Urinary bladder (tissue), 4 donors: ENCODE results near the gene WDR36. TPM values are rescaled to one million over a fixed set of nuclear protein-coding genes. Genes with fewer than 3 reads are reported as not detected.

Experiments used
- DNase-seq: peaks from one replicate; pipeline ENCODE4 v3.0.0-alpha.2; 2015; ENCODE audit errors: extremely low spot score
- H3K27ac ChIP-seq: one replicate; pipeline ENCODE4 v1.5.1; 2013; ENCODE audit warnings: low read depth, mild to moderate bottlenecking, moderate library complexity
- H3K36me3 ChIP-seq: one replicate; pipeline ENCODE4 v1.6.1; 2013; ENCODE audit warnings: mild to moderate bottlenecking, moderate library complexity; ENCODE audit not compliant: insufficient read depth
- H3K4me1 ChIP-seq: one replicate; pipeline ENCODE4 v1.6.1; 2013; ENCODE audit warnings: mild to moderate bottlenecking, moderate library complexity; ENCODE audit not compliant: insufficient read depth
- H3K4me3 ChIP-seq: one replicate; pipeline ENCODE4 v1.5.1; 2013; ENCODE audit warnings: low read depth, low read length
- WGBS: extraction: QIAGEN DNeasy Blood & Tissue Kit; methylation state at CpG from one replicate; pipeline ENCODE4 v1.1.7; 2013; 5-methylcytosine and 5-hydroxymethylcytosine counted together
- polyA plus RNA-seq: library from polyadenylated mRNA; stranded (reverse); fragments of 200-250 nt; gene quantifications from one replicate; pipeline ENCODE4 v1.2.3, GENCODE V29; 2013
- total RNA-seq: library from RNA; depleted of rRNA; stranded (reverse); fragments of >200 nt; gene quantifications from one replicate; pipeline ENCODE4 v1.2.3, GENCODE V29; 2014
- donor health status: healthy with polysubstance abuse.
- donor health status: healthy.

Gene WDR36
- total and polyA plus RNA-seq, 2 donors, result 7.3 to 74.5 TPM

DNA sequence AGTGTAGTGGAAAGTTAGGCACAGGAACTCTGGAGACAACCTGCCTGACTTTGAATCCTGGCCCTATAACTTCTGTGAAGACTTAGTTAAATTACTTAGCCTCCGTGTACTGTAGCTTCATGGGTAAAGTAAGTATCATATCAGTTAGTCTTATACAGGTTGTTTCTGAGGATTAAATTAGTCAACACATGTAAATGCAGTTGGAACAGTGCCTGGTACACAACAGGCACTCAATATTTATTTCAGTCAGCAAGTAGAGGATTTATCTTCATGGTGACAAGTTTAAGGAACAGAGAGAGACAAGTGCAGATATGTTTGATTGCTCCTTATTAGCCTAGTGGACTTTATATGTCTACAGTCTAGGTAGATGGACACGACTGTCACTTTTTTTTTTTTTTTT is 17.9 kb upstream of the WDR36 start:
- Histone ChIP-seq H3K36me3 (peaks cover 2% of the 10 kb centered on the region), H3K4me3 (peak overlapping the region; percentile 56)
- 64% methylated on average over 2 of the region's 2 CpGs for WGBS

DNA sequence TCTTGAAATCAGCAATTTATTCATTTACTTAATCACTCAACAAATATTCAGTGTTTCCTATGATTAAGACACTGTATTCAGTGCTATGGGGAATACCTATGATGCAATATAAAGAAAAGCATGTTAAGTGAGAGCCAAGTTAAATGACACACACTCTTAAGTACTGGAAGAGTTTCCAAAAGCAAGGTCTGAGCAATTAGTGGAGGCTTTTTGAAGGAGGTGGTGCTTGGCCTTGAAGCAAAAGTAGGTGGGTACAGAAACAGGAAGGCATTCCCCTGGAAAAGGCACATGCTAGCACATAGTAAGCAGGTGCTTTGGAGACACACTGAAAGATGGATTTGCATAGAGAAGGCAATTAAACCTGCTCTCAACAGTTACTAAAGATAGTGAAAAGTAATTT is 16.6 kb upstream of the WDR36 start:
- Histone ChIP-seq H3K27ac (no peak overlapping the region), H3K4me3 (no peak overlapping the region), H3K36me3 (peaks cover 2% of the 10 kb centered on the region), H3K4me1 (no peaks in the 10 kb centered on the region)
- DNase-seq, result no peak

More for the DNA sequence above, 17.9 kb upstream of the WDR36 start:
- Histone ChIP-seq H3K27ac (no peak overlapping the region), H3K4me1 (no peaks in the 10 kb centered on the region)
- DNase-seq, result no peak

DNA sequence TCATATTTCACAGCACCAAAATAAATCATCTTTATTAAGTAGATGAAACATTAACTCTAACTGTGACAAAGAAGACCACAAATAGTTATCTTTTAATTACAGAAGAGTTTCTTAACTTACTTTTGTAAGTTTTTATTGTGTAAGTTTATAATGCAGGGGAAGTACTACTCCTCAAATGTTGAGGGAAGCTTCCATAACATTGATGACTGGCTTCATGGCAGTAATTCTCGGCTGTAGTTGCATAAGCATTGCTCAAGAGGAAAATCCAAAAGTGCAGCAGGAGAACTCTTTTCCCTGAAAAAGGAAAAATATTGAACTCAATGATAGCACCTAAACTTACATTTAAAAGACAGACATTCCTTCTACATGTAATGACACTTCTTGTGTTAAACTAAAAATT is 16.1 kb upstream of the WDR36 start:
- Histone ChIP-seq H3K27ac (no peak overlapping the region), H3K4me1 (no peaks in the 10 kb centered on the region), H3K36me3 (peaks cover 2% of the 10 kb centered on the region), H3K4me3 (no peak overlapping the region)
- 64% methylated on average over 1 of the region's 1 CpG for WGBS
- no peak for DNase-seq

DNA sequence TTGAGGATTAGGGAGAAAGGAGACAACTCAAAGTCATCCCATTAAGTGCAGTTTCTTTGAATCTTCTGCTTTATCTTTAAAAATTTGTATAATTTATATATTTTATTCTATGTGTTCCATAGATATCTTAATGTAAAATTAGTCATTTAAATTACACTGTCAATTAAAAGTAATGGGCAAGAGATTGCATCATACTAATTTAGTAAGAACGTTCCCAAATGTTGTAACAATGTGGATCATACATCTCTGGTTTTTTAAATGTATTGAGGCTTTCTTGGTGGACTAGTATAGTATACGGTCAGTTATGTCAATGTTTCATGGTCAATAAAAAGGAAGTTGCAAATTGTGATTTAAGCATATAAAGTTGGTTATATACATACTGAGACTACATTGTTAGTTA is 14.5 kb upstream of the WDR36 start:
- no peak for DNase-seq
- H3K4me3 ChIP-seq, result no peak overlapping the region
- H3K27ac ChIP-seq, result no peak overlapping the region
- H3K36me3 ChIP-seq, result peaks cover 2% of the 10 kb centered on the region
- no peaks in the 10 kb centered on the region for H3K4me1 ChIP-seq
- 88% methylated on average over 2 of the region's 2 CpGs for WGBS

DNA sequence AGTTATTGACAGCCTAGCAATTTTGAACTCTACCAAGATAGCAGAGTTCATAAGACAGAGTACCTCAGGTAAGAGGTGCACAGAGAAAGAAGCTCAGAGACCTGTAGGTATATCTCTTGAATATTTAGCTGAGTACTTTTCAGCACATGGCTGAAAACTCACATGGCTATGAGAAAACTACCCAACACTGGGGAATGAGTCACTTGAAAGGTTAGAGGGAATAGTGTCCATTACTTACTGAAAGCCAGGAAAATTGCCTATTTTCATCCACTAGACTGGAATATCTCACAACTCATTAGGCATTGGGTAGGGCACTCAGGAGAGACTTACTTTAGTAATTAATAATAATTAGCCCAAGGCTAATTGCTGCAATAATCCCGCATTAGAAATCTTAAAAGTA is 12.3 kb upstream of the WDR36 start:
- Histone ChIP-seq H3K36me3 (peaks cover 2% of the 10 kb centered on the region), H3K4me3 (no peak overlapping the region), H3K4me1 (no peaks in the 10 kb centered on the region), H3K27ac (no peak overlapping the region)
- DNase-seq, result no peak
- 81% methylated on average over 1 of the region's 1 CpG for WGBS

DNA sequence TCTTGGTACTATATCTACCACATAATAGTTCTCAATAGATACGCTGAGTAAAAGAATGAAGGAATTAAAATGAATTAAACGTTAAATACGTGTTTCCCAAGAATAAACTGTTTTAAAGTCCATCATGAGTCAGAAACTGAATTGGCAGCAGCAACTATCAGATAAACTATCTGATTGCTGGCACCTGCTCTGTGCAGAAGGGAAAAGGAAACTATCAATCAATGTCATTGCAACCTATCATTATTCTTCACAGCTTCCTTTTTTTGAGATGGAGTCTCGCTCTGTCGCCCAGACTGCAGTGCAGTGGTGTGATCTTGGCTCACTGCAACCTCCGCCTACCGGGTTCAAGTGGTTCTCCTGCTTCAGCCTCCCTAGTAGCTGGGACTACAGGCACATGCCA is 8.8 kb upstream of the WDR36 start:
- H3K27ac ChIP-seq, result no peak overlapping the region
- no peak overlapping the region for H3K4me3 ChIP-seq
- DNase-seq, result no peak
- 73% methylated on average over 7 of the region's 7 CpGs for WGBS
- no peaks in the 10 kb centered on the region for H3K4me1 ChIP-seq
- no peaks in the 10 kb centered on the region for H3K36me3 ChIP-seq

DNA sequence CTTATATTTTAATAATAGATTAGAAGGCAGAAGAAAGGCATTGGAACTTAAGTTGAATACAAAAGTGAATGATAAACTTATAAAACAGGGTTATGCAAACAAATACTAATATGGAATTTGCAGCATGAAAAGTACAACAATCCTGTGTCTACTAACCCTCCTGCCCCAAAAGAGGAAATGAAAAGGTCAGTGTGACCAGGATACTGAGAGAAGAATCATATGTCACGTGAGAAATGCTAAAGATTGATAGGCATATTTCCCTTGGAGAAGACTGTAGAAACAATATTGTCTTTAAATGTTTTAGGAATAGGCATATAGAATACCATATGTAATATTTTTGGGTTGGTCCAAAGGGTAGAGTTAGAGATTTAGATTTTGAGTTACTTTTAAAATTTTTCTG is 3.8 kb downstream of the WDR36 start:
- peaks cover 3% of the 10 kb centered on the region for H3K36me3 ChIP-seq
- no peak overlapping the region for H3K27ac ChIP-seq
- H3K4me3 ChIP-seq, result no peak overlapping the region
- no peak for DNase-seq
- 85% methylated on average over 1 of the region's 1 CpG for WGBS
- no peaks in the 10 kb centered on the region for H3K4me1 ChIP-seq

DNA sequence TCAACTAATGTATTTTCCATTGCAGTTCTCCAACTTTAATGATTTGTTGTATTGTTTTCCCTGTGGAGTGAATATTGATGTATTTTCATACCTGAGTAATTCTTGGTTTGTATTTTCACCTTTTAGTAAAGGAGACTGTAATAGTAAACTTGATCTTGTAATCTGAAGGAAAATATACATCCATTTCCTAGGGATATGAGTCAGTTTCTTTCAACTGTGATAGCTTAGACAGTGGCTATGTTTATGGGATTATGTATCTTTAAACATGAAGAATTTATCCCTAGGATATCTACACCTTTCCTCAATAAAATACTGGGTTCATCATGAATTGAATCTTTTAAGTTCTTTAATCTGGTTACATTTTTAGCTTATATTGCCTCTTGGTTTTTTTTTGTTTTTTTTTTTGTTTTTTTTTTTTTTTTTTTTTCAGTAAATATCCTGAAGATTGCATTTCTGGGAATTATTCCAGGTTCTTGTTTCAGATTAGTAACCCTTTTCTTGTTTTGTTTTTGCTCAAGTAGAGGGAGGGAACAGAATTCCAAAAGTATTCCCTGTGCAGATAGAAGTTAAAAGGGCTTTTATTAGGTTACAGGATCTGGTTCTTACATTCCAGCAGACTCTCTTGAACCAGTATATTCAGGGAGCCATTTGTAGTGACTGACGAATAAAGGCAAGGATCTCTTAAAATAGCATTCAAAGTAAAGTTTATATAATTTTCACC is 7.1 kb downstream of the WDR36 start:
- H3K36me3 ChIP-seq, result peaks cover 3% of the 10 kb centered on the region
- H3K4me1 ChIP-seq, result no peaks in the 10 kb centered on the region
- H3K4me3 ChIP-seq, result no peak overlapping the region
- DNase-seq, result no peak
- no peak overlapping the region for H3K27ac ChIP-seq
- 63% methylated on average over 1 of the region's 1 CpG for WGBS

DNA sequence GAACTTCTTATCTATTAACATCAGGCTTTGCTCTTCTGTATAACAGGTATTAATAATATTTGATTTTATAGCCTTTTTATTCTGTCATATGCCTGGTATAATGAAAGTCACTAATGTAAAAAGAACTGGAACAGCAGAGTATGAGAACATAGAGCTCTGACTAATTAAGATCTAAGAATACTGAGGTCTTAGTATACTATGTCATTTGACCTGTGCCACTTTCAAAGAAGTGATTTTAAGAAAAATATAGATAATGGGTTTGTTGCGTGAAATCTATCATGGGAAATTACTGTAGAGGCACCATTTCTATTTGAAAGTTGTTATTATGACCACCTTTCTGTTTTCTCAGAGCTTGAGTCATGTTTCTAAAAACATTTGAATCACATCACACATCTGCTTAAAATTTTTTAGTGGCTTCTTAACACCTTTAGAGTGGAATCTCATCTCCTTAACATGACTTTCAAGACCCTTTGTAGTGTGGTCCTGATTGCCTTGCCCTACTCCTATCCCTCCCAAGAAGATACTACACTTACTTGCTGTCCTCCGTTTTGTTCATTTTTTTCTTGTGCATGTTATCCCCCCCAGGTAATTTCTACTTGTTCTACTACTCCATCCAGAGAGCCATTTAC is 14.3 kb downstream of the WDR36 start:
- 93% methylated on average over 2 of the region's 2 CpGs for WGBS
- Histone ChIP-seq H3K4me1 (no peaks in the 10 kb centered on the region), H3K27ac (no peak overlapping the region), H3K4me3 (no peak overlapping the region), H3K36me3 (peaks cover 2% of the 10 kb centered on the region)
- DNase-seq, result no peak

DNA sequence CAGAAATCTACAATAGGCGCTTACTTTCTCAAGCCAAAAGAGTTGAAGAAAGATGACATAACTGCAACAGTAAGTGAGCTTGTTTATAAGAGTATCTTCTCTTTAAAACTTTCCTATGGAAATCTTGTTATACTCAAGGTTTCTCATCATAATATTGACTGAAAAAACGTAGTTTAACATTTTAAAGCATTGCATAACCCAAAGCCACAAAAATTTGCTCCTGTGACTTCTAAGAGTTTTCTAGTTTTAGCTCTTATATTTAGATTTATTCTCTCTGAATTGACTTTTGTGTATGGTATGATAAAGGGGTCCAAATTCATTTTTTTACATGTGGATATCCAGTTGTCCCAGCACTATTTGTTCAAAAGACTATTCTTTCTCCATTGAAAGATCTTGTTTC is 15.2 kb downstream of the WDR36 start:
- Histone ChIP-seq H3K36me3 (peaks cover 2% of the 10 kb centered on the region), H3K4me1 (no peaks in the 10 kb centered on the region), H3K4me3 (no peak overlapping the region), H3K27ac (no peak overlapping the region)
- WGBS, result 85% methylated on average over 2 of the region's 2 CpGs
- no peak for DNase-seq

DNA sequence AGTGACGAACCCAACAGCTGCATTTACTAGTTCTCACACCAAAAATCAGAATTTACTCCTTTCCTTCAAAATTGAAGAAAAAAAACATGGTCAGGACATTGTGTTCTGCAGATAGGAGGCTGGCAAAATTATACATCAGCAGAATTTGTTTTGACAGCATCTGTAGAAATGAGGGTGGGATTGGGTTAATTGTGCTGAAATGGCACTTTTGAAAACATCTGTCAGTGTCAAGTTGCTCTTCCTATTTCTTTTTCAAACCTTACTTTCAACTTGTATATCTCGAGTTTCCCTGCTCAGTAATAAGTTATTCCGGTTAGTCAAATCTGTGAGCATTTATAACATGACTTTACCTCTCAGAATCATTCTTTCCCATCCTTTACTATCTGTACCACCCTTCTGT is 19.8 kb downstream of the WDR36 start:
- Histone ChIP-seq H3K27ac (no peak overlapping the region), H3K4me1 (no peaks in the 10 kb centered on the region), H3K36me3 (peaks cover 2% of the 10 kb centered on the region), H3K4me3 (no peak overlapping the region)
- DNase-seq, result no peak
- 88% methylated on average over 3 of the region's 3 CpGs for WGBS

DNA sequence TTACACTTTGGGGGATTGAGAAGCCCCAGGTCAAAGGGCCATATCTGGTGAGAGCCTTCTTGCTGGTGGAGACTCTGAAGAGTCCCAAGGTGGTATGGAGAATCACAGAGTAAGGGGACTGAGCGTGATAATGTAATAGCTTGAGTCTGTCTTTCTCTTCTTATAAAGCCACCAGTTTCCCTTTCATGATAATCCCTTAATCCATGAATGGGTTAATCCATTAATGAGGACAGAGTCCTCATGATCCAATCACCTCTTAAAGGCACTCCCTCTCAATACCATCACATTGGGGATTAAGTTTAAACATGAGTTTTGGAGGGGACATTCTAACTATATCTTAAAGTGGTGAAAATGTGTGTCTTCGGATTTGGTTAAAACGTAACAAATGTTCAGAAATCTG is 21.5 kb downstream of the WDR36 start:
- WGBS, result 94% methylated on average over 3 of the region's 3 CpGs

DNA sequence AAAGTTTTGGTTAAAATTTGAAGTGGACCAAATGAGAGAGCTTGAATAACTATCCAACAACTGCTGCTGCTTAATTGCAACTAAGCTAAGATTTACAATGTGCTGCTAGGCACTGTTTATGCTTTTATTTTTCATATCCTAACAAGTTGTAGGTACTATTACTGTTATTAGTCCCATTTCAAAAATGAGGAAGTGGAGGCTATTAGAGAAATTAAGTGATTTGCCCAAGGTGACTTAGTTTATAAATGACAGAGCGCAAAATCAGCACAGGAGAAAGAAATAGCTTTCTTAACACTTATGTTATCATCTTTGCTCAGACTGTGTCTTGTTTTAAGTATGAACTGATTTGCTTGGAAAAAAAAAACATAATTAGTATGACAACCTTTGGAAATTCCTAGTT is 23.1 kb downstream of the WDR36 start:
- H3K4me1 ChIP-seq, result no peaks in the 10 kb centered on the region
- no peak for DNase-seq
- 97% methylated on average over 1 of the region's 1 CpG for WGBS
- no peak overlapping the region for H3K27ac ChIP-seq
- no peak overlapping the region for H3K4me3 ChIP-seq
- peaks cover 9% of the 10 kb centered on the region for H3K36me3 ChIP-seq

More for the DNA sequence above, 21.5 kb downstream of the WDR36 start:
- H3K4me1 ChIP-seq, result no peaks in the 10 kb centered on the region
- no peak overlapping the region for H3K27ac ChIP-seq
- no peak overlapping the region for H3K4me3 ChIP-seq
- no peak for DNase-seq
- peaks cover 3% of the 10 kb centered on the region for H3K36me3 ChIP-seq

DNA sequence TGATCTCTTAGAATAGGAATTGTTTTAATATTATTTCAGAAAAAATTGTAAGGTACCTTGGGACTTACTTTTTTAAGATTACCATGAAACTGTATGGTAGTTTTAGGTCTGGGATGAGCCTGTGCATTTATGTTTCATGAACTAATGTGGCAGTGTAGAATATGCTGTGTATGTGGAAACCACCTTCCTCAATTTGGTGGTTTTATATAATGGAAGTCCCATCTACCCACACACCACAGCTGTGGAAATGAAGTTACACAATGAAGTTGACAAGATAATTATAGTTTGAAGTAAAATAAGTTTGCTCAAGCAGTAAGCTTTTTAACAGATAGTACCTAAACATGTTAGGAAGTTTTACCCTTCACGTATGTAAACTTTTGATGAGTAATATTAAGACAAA is 24.4 kb downstream of the WDR36 start:
- H3K27ac ChIP-seq, result no peak overlapping the region
- no peak overlapping the region for H3K4me3 ChIP-seq
- no peak for DNase-seq
- H3K4me1 ChIP-seq, result no peaks in the 10 kb centered on the region
- H3K36me3 ChIP-seq, result peaks cover 9% of the 10 kb centered on the region
- WGBS, result 71% methylated on average over 1 of the region's 1 CpG
